CD4-positive, alpha-beta T cell treated with Interleukin-6 at 100 ng/mL for 8 hours (primary cell): ENCODE data around the gene HIC1.

Source experiments
- DNase-seq: peaks from one replicate; pipeline ENCODE4 v3.0.0-alpha.2; 2020; ENCODE audit warnings: mixed read lengths, low spot score

HIC1 gene

DNA sequence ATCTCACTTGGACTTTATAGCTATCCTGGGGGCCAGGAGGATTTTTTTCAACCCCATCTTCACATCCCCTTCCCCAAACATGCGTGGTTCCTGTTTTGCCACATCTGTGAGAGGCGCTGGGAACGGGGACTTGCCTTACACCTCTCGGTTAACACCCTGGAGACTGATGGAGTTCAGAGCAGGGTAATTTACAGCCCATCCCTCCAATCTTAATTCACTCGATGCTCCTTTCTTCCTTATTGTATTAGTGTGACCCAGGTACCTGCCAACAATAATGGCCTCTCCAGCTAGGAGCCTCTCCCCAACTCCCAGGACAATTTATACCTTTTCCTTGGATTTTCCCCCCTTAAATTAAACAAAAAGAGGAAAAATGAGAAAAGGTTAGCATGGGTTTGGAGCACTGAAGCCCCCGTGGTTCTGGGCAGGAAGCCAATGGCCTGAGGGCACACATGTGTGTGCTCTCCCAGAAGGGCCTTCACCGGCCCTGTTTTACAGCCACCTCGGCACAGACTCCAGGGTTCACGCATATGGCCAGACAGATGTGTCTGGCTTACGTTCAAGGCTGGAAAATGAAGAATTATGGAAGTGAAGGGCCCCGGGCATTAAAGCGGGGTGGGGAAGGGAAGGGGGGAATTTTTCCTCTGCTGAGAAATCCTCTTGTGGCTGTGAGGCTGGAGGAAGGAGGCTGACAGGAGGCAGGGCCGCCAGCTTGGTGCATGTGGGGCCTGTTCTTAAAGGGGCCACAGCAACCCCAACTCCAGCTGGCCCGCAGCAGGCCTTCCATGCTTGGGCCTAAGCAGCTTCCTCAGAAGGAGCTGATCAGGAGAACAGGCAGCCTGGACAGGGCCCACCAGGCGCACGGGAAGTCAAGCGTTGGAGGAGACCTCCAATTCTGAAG lies 21.4 kb downstream of the HIC1 start:
- DNase-seq, result no peak

- DNase-seq, result no peak
Observed at GRCh38 chr17:2077040-2077439, 22.1 kb downstream of the HIC1 start.

DNA sequence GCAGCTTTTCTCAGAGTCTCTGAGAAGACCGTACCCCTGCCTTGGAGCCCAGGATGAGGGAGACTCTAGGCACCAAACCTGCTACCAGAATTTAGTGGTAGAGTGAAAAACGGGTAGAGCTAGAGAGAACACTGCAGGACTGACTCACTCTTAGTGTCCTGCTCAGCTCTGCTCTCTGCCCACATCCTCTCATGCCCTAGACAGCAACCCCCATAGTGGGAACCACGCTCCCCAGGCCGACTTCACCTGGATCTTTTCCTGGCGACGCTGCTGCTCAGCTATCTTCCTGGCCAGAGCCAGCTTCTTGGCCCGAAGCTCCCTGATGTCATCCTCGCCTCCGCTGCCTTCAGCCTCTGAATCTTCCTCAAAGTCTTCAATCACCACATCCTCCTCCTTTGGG lies 26.7 kb downstream of the HIC1 start:
- DNase-seq, result no peak

- DNase-seq, result no peak
Observed at GRCh38 chr17:2082003-2082781, 27.3 kb downstream of the HIC1 start.

DNA sequence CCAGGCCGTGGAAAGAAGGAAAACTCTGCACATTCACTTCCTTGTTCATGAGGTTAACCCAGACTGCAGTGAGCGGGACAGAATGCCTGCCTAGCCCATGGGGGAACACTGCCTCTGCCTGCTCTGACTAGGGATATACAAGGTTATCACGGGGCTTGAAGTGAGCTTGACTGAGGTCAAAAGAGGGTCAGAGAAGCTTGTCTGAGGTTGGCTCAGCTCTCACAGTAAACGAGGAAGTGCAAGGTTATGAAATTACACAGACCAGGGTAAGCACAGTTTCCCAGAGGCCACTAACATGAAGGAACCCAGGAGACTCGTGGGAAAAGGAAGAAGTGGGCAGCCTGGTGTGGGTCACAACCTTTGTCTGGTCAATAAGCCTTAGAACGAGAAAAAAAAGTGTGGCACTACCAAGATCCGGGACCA lies 28.7 kb downstream of the HIC1 start:
- no peak for DNase-seq

GRCh38 chr17:2084036-2084765 lies 29.3 kb downstream of the HIC1 start:
- no peak for DNase-seq

- no peak for DNase-seq
Observed at GRCh38 chr17:2084766-2085647, 30.1 kb downstream of the HIC1 start.

GRCh38 chr17:2085648-2085949 lies 30.7 kb downstream of the HIC1 start:
- DNase-seq, result no peak

GRCh38 chr17:2086306-2086705 lies 31.4 kb downstream of the HIC1 start:
- no peak for DNase-seq

GRCh38 chr17:2087597-2088211 lies 32.8 kb downstream of the HIC1 start:
- peak; percentile 34 for DNase-seq

- DNase-seq, result no peak
Observed at GRCh38 chr17:2089021-2089422, 34.1 kb downstream of the HIC1 start.

DNA sequence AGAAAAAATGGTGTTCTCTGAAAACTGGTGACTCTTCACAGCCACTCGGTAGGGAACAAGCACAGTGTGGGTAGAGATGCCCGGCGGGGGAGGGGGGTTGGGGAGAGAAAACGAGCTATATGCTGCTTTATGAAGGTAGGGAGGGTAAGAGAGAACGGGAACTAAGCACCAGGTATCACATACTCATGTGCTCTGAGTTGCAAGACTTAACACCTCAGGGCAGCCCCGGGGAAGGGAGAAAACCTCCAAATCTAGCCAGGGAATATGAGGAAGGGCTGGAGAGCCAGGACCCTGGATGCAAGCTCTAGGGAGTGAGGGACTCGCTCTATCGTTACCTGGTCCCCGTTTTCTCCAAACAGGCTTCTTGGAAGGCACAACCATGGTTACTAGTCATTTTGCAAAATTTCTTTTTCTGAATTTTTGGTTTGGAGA lies 35.3 kb downstream of the HIC1 start:
- peak; percentile 17 for DNase-seq

DNA sequence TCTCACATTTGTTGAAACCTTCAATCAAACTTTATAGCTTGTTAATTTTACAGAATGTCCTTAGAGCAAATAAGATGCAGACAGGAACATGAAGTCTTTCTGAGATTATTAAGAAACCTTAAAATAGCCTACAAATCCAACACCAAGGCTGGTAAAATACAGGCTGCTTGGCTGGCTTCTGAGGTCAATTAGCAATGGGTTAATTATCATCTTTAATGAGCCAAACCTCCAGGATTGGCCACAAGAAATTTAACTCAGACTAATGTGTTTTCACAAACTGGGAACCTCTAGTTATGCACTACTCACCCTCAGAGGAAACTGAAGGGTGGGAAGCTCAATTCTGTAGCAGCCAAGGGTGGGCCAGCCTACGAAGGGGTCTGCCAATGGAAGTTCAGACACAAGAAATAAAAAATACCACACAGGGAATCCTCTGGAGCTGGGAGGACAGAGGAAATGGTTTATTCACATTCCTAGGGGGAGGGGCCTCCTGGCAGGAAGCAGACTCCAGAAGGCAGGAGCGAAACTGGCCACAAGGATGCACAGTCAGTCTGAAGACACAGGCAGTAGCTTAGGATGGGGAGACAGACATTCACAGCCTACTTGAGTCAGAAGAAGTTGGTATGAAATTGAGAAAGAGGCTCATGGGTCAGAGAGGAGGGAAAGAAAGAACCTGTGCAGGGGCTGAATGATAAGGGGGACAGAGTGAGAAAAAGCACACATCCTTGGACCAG lies 36.1 kb downstream of the HIC1 start:
- DNase-seq, result no peak

DNA sequence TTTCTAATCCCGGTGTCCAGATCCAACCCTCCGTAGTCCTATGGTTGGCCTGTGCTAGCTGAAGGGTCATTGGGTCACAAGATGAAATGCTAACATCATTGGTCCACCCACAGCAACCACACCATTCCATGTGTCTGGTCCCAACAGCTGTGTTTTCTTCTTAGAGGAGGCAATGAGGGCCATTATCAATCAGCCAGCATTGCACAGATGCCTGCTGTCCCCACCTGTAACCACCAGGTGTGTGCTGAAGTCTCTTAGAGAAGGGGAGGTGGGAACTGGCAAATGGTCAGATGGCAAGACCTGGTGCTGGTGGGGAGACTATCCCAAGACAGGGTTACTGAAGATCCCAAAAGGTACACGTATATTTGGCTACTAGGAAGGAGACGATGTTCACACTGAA lies 37.4 kb downstream of the HIC1 start:
- no peak for DNase-seq

- no peak for DNase-seq
Observed at GRCh38 chr17:2093349-2093748, 38.4 kb downstream of the HIC1 start.

GRCh38 chr17:2094891-2095535 lies 40.1 kb downstream of the HIC1 start:
- DNase-seq, result no peak

GRCh38 chr17:2095536-2095910 lies 40.6 kb downstream of the HIC1 start:
- no peak for DNase-seq

GRCh38 chr17:2101448-2102257 lies 46.8 kb downstream of the HIC1 start:
- peak; percentile 66 for DNase-seq
